Nephron (organoid): ENCODE data around the gene FSTL5.
"Not testable (repeated sequence)": the region's sequence is repeated elsewhere in the genome, so short reads cannot be mapped to it uniquely, and the experiment has no call there.

Experiments used
- H3K27ac Mint-ChIP-seq, 3 experiments: 2 replicates each; pipeline ENCODE4 v1.8.0; 2020; ENCODE audit warnings: mixed read lengths in 3 of 3, mild to moderate bottlenecking in 2 of 3, moderate library complexity in 1 of 3
- H3K27me3 Mint-ChIP-seq: 2 replicates; pipeline ENCODE4 v1.8.0; 2021; ENCODE audit warnings: low read depth, mild to moderate bottlenecking, moderate library complexity, mixed read lengths
- H3K36me3 Mint-ChIP-seq: 2 replicates; pipeline ENCODE4 v1.8.0; 2020; ENCODE audit warnings: low read depth, mixed read lengths
- H3K4me1 Mint-ChIP-seq: 2 replicates; pipeline ENCODE4 v1.8.0; 2020; ENCODE audit warnings: mixed read lengths
- H3K4me3 Mint-ChIP-seq, 3 experiments: 2 replicates each; pipeline ENCODE4 v1.8.0; 2020; ENCODE audit warnings: mild to moderate bottlenecking in 3 of 3, mixed read lengths in 3 of 3, moderate library complexity in 2 of 3
- H3K9me3 Mint-ChIP-seq: 2 replicates; pipeline ENCODE4 v1.8.0; 2020; ENCODE audit warnings: mixed read lengths
- TF ChIP-seq, protein P1 (sequence below), 3 experiments: fragments of 200-600 bp; sonication (generic); IDR thresholded peaks; one replicate each; pipeline ENCODE4 v1.5.0; 2021; ENCODE audit warnings: antibody characterized with exemption in 3 of 3; ENCODE audit not compliant: unreplicated experiment in 3 of 3

FSTL5 gene

DNA sequence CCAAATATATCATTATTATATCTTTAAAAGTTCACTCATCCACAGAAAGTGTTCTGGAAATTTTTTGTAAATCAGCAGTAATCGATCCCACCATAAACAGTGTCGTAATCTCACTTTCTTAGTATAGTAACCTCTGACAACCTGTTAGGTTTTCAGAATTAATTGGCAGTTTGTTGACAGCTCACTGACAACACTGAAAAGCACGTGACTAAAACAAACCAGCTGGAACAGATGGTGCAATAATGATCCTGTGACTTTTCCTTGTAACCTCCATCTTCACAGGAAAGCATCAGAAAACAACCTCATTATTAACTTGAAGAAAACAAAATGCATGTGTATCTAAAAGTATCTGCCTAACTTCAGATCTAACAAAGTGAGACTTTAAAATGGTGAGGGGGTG is 48.5 kb downstream of the FSTL5 start:
- H3K36me3 Mint-ChIP-seq = no peaks in the 10 kb centered on the region
- TF ChIP-seq, protein P1, sequence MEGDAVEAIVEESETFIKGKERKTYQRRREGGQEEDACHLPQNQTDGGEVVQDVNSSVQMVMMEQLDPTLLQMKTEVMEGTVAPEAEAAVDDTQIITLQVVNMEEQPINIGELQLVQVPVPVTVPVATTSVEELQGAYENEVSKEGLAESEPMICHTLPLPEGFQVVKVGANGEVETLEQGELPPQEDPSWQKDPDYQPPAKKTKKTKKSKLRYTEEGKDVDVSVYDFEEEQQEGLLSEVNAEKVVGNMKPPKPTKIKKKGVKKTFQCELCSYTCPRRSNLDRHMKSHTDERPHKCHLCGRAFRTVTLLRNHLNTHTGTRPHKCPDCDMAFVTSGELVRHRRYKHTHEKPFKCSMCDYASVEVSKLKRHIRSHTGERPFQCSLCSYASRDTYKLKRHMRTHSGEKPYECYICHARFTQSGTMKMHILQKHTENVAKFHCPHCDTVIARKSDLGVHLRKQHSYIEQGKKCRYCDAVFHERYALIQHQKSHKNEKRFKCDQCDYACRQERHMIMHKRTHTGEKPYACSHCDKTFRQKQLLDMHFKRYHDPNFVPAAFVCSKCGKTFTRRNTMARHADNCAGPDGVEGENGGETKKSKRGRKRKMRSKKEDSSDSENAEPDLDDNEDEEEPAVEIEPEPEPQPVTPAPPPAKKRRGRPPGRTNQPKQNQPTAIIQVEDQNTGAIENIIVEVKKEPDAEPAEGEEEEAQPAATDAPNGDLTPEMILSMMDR (IDR thresholded peaks at IDR 0.05; ENCODE audit: unreplicated experiment in 3 of 3) = no peak
- H3K9me3 Mint-ChIP-seq = no peaks in the 10 kb centered on the region
- H3K4me1 Mint-ChIP-seq = no peaks in the 10 kb centered on the region
- no peaks in the 10 kb centered on the region for H3K27me3 Mint-ChIP-seq
- H3K27ac Mint-ChIP-seq = peak overlapping the region in 1 of 3 experiments; percentile 5
- H3K4me3 Mint-ChIP-seq = no peak overlapping the region

DNA sequence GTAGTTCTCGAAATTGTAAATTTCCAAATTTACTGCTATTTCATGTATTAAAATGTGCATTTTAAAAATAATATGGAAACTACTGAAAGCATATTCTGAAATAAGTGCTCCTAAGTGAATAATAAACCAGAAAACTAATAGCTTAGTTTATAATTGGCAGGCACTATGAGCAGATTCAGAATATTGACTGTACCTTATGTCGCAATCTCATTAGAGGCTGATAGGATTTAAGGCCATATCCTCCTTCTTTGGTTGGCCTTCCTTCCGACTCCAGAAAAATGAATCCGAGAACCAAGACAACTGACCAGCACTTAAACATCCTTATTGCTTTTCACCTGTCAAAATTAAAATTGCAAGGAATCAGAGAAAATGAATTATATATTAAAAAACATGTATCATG is 52.7 kb downstream of the FSTL5 start:
- TF ChIP-seq, protein P1 (IDR thresholded peaks at IDR 0.05; ENCODE audit: unreplicated experiment in 3 of 3) = no peak
- no peaks in the 10 kb centered on the region for H3K27me3 Mint-ChIP-seq
- H3K4me1 Mint-ChIP-seq = no peaks in the 10 kb centered on the region
- H3K36me3 Mint-ChIP-seq = no peaks in the 10 kb centered on the region
- no peak overlapping the region for H3K4me3 Mint-ChIP-seq
- no peaks in the 10 kb centered on the region for H3K9me3 Mint-ChIP-seq
- H3K27ac Mint-ChIP-seq = no peak overlapping the region

DNA sequence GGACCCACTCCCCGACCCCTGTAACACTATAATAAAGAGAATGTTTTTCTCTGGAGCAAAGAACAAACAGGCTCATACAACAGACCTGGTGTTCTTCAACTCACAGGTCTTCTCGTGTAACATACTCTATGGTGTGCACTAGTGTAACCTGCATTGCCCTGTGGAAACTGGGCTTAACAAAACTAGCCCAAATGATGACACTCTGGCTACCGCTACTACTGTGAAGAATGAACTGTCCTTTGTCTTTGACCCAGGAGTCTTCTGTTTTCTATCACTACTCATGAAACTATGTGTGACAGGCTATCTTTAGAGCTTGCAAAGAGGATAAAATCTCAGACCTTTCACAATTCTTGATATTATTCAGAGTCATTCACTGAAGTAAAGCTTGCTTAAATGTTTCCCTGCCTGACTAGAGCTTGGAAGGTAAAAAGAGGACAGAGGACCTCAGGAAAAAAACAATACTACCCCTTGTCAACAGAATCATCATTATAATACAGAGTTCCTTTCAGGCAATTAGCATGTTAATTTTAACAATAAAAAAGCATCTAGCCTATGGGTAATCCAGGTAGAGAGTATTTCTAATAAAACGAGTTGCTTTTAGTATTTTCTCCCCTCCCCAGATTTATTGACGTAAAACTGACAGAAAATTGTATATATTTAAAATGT is 59.2 kb downstream of the FSTL5 start:
- no peaks in the 10 kb centered on the region for H3K9me3 Mint-ChIP-seq
- TF ChIP-seq, protein P1 (IDR thresholded peaks at IDR 0.05; ENCODE audit: unreplicated experiment in 3 of 3) = no peak
- H3K4me3 Mint-ChIP-seq = no peak overlapping the region
- H3K27ac Mint-ChIP-seq = no peak overlapping the region
- H3K27me3 Mint-ChIP-seq = no peaks in the 10 kb centered on the region
- H3K36me3 Mint-ChIP-seq = no peaks in the 10 kb centered on the region
- H3K4me1 Mint-ChIP-seq = no peaks in the 10 kb centered on the region

DNA sequence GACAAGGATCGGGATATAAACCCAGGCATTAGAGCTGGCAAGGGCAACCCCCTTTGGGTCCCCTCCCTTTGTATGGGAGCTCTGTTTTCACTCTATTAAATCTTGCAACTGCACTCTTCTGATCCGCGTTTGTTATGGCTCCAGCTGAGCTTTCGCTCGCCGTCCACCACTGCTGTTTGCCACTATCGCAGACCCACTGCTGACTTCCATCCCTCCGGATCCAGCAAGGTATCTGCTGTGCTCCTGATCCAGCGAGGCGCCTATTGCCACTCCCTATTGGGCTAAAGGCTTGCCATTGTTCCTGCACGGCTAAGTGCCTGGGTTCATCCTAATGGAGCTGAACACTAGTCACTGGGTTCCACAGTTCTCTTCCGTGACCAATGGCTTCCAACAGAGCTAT is 59.9 kb downstream of the FSTL5 start:
- H3K9me3 Mint-ChIP-seq, H3K36me3 Mint-ChIP-seq, H3K4me3 Mint-ChIP-seq: not testable (repeated sequence)

DNA sequence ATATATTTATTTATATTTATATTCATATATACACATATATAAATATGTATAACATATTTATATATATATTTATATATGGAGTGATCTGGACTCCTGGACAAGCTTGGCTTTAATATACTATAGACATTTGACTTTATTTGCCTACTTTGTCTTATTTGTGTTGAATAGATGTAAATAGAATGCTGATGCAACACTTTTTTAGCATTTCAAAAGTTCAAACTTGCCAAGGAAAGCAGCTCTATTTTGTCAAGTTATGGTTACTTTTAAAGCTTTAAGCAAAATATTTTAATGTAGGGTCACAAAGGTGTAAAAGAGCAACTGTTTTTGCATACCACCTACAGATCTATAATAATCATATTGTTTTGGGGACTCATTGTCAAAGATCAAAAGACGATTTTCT is 61.1 kb downstream of the FSTL5 start:
- no peaks in the 10 kb centered on the region for H3K9me3 Mint-ChIP-seq
- H3K27me3 Mint-ChIP-seq = no peaks in the 10 kb centered on the region
- H3K36me3 Mint-ChIP-seq = no peaks in the 10 kb centered on the region
- H3K27ac Mint-ChIP-seq = no peak overlapping the region
- no peaks in the 10 kb centered on the region for H3K4me1 Mint-ChIP-seq
- TF ChIP-seq, protein P1 (IDR thresholded peaks at IDR 0.05; ENCODE audit: unreplicated experiment in 3 of 3) = no peak
- H3K4me3 Mint-ChIP-seq = no peak overlapping the region

More for the DNA sequence above, 59.9 kb downstream of the FSTL5 start:
- H3K27me3 Mint-ChIP-seq, H3K27ac Mint-ChIP-seq, H3K4me1 Mint-ChIP-seq: not testable (repeated sequence)

DNA sequence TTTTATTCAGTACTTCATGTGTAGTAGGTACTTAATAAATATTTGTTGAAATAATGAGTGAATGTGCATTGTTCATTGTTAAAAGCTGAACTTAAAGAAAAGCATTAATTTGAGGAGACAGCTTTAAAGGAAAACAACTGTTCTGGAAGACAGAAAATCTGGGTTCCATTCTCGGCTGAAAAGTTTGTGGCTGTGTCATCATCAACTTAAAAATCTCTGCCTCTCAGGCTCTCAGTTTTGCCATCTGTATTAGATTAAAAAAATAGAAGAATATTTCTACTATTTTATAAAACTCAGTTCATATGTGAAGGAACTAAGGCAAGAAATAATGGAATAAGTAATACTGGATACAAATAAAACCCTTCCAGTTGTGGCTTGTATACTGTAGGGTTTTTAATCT is 62.5 kb downstream of the FSTL5 start:
- Mint-ChIP-seq H3K27me3 (no peaks in the 10 kb centered on the region), H3K27ac (no peak overlapping the region), H3K36me3 (no peaks in the 10 kb centered on the region), H3K9me3 (no peaks in the 10 kb centered on the region), H3K4me1 (no peaks in the 10 kb centered on the region), H3K4me3 (no peak overlapping the region)
- TF ChIP-seq, protein P1 (IDR thresholded peaks at IDR 0.05; ENCODE audit: unreplicated experiment in 3 of 3) = no peak
